Superior temporal gyrus (tissue), 1 donor: Measurements from ENCODE around the gene TIPARP.
"Not testable (repeated sequence)": the region's sequence is repeated elsewhere in the genome, so short reads cannot be mapped to it uniquely, and the experiment has no call there.

Source experiments
- DNase-seq: peaks from one replicate; pipeline ENCODE4 v3.0.0-alpha.2; 2016; ENCODE audit errors: extremely low spot score

Gene TIPARP

GRCh38 chr3:156711944-156712343 lies 37.6 kb downstream of the TIPARP start:
- not testable (repeated sequence) for DNase-seq

- DNase-seq = no peak
Measured at GRCh38 chr3:156716105-156716862, 41.9 kb downstream of the TIPARP start.

- no peak for DNase-seq
Measured at GRCh38 chr3:156718622-156719306, 44.4 kb downstream of the TIPARP start.

GRCh38 chr3:156720826-156721225 lies 46.4 kb downstream of the TIPARP start:
- DNase-seq = no peak

- DNase-seq = no peak
Measured at GRCh38 chr3:156721687-156722618, 47.6 kb downstream of the TIPARP start.

GRCh38 chr3:156723182-156723619 lies 48.8 kb downstream of the TIPARP start:
- DNase-seq = no peak

- DNase-seq = no peak
Measured at GRCh38 chr3:156725682-156726081, 51.3 kb downstream of the TIPARP start.

- no peak for DNase-seq
Measured at GRCh38 chr3:156726456-156726855, 52.1 kb downstream of the TIPARP start.

GRCh38 chr3:156727519-156728205 lies 53.3 kb downstream of the TIPARP start:
- DNase-seq = no peak

- DNase-seq = no peak
Measured at GRCh38 chr3:156728267-156728985, 54.0 kb downstream of the TIPARP start.

GRCh38 chr3:156729460-156730179 lies 55.2 kb downstream of the TIPARP start:
- no peak for DNase-seq

- no peak for DNase-seq
Measured at GRCh38 chr3:156731813-156732212, 57.4 kb downstream of the TIPARP start.

GRCh38 chr3:156732261-156732660 lies 57.9 kb downstream of the TIPARP start:
- DNase-seq = no peak

- no peak for DNase-seq
Measured at GRCh38 chr3:156732715-156733421, 58.5 kb downstream of the TIPARP start.

GRCh38 chr3:156734661-156735060 lies 60.3 kb downstream of the TIPARP start:
- DNase-seq = not testable (repeated sequence)

- no peak for DNase-seq
Measured at GRCh38 chr3:156735471-156735870, 61.1 kb downstream of the TIPARP start.

- DNase-seq = not testable (repeated sequence)
Measured at GRCh38 chr3:156737049-156737448, 62.7 kb downstream of the TIPARP start.

GRCh38 chr3:156738251-156738650 lies 63.9 kb downstream of the TIPARP start:
- DNase-seq = no peak

GRCh38 chr3:156739976-156740375 lies 65.6 kb downstream of the TIPARP start:
- DNase-seq = no peak
